Hepatocyte (in vitro differentiated cells): Measurements from ENCODE around the gene VPS26C. TPM values are rescaled to one million over a fixed set of nuclear protein-coding genes. Genes with fewer than 3 reads are reported as not detected.

ENCODE experiments used
- DNase-seq: peaks from one replicate; pipeline ENCODE4 v3.0.0-alpha.2; 2016; ENCODE audit warnings: low spot score
- H2AFZ ChIP-seq: fragments of 200-600 bp; sonication (generic); 2 replicates; pipeline ENCODE4 v1.6.0; 2016; ENCODE audit warnings: antibody characterized with exemption, mild to moderate bottlenecking
- H3K27ac ChIP-seq: fragments of 200-600 bp; sonication (generic); 2 replicates; pipeline ENCODE4 v1.5.1; 2016; ENCODE audit warnings: mild to moderate bottlenecking
- H3K27me3 ChIP-seq: fragments of 200-600 bp; sonication (generic); 2 replicates; pipeline ENCODE4 v1.6.1; 2016
- H3K36me3 ChIP-seq: fragments of 200-600 bp; sonication (generic); replicated peaks from 2 replicates; pipeline ENCODE4 v1.5.1; 2016; ENCODE audit warnings: low read depth; ENCODE audit not compliant: insufficient read depth
- H3K4me1 ChIP-seq: fragments of 200-600 bp; sonication (generic); 2 replicates; pipeline ENCODE4 v1.5.1; 2016; ENCODE audit warnings: mild to moderate bottlenecking, moderate library complexity; ENCODE audit not compliant: insufficient read depth
- H3K4me2 ChIP-seq: fragments of 200-600 bp; sonication (generic); 2 replicates; pipeline ENCODE4 v1.6.0; 2016
- H3K4me3 ChIP-seq: fragments of 200-600 bp; sonication (generic); 2 replicates; pipeline ENCODE4 v1.5.1; 2016; ENCODE audit warnings: mild to moderate bottlenecking
- H3K79me2 ChIP-seq: fragments of 200-600 bp; sonication (generic); 2 replicates; pipeline ENCODE4 v1.6.0; 2017; ENCODE audit warnings: mild to moderate bottlenecking
- H3K9me2 ChIP-seq: fragments of 200-600 bp; sonication (generic); replicated peaks from 2 replicates; pipeline ENCODE4 v1.6.0; 2017; ENCODE audit warnings: mild to moderate bottlenecking; ENCODE audit not compliant: insufficient read depth
- H3K9me3 ChIP-seq: fragments of 200-600 bp; sonication (generic); 2 replicates; pipeline ENCODE4 v1.5.1; 2016; ENCODE audit warnings: low read depth, mild to moderate bottlenecking
- H4K20me1 ChIP-seq: fragments of 200-600 bp; sonication (generic); 2 replicates; pipeline ENCODE4 v1.6.0; 2016; ENCODE audit warnings: mild to moderate bottlenecking; ENCODE audit not compliant: insufficient read depth, poor library complexity, severe bottlenecking
- EZH2 ChIP-seq: fragments of 200-600 bp; sonication (generic); IDR thresholded peaks from 2 replicates; pipeline ENCODE4 v1.6.1; 2016; ENCODE audit warnings: antibody characterized with exemption, mild to moderate bottlenecking, borderline replicate concordance
- EZH2phosphoT487 ChIP-seq: fragments of 200-600 bp; sonication (generic); IDR thresholded peaks from one replicate; pipeline ENCODE4 v1.6.1; 2018; ENCODE audit warnings: antibody characterized with exemption, mild to moderate bottlenecking, low read depth, moderate library complexity; ENCODE audit not compliant: unreplicated experiment, severe bottlenecking
- WGBS: methylation state at CpG from one replicate; pipeline ENCODE4 v1.1.6; 2016; ENCODE audit warnings: low lambda C conversion rate; ENCODE audit errors: missing lambda C conversion rate; 5-methylcytosine and 5-hydroxymethylcytosine counted together
- polyA plus RNA-seq: library from polyadenylated mRNA; unstranded; fragments of >200 nt; fragmentation: Nextera tagmentation; extraction: Ambion mirVana; gene quantifications from 2 replicates; pipeline ENCODE4 v1.2.1, GENCODE V29; 2016
- total RNA-seq: library from RNA; depleted of rRNA; stranded (reverse); fragments of >200 nt; gene quantifications from 2 replicates; pipeline ENCODE4 v1.2.3, GENCODE V29; 2014
- TF ChIP-seq, protein P1 (sequence below): fragments of 200-600 bp; sonication (generic); IDR thresholded peaks from 2 replicates; pipeline ENCODE4 v1.5.1; 2016; ENCODE audit warnings: antibody characterized with exemption, mild to moderate bottlenecking; ENCODE audit not compliant: poor library complexity

The VPS26C gene
- total and polyA plus RNA-seq, 2 experiments from 2014 or later: 43.7 to 74.5 TPM

GRCh38 chr21:37183749-37184148 is 83.4 kb downstream of the VPS26C start:
- H3K4me2 ChIP-seq: no peak overlapping the region
- H3K36me3 ChIP-seq: peaks cover 5% of the 10 kb centered on the region
- H3K4me1 ChIP-seq: no peaks in the 10 kb centered on the region
- peaks cover 37% of the 10 kb centered on the region for H3K79me2 ChIP-seq
- H3K27ac ChIP-seq: no peak overlapping the region
- no peaks in the 10 kb centered on the region for H3K9me2 ChIP-seq
- no peaks in the 10 kb centered on the region for H3K27me3 ChIP-seq
- 96% methylated on average over 3 of the region's 3 CpGs for WGBS
- H4K20me1 ChIP-seq: peaks cover 10% of the 10 kb centered on the region
- DNase-seq: no peak
- TF ChIP-seq, protein P1, sequence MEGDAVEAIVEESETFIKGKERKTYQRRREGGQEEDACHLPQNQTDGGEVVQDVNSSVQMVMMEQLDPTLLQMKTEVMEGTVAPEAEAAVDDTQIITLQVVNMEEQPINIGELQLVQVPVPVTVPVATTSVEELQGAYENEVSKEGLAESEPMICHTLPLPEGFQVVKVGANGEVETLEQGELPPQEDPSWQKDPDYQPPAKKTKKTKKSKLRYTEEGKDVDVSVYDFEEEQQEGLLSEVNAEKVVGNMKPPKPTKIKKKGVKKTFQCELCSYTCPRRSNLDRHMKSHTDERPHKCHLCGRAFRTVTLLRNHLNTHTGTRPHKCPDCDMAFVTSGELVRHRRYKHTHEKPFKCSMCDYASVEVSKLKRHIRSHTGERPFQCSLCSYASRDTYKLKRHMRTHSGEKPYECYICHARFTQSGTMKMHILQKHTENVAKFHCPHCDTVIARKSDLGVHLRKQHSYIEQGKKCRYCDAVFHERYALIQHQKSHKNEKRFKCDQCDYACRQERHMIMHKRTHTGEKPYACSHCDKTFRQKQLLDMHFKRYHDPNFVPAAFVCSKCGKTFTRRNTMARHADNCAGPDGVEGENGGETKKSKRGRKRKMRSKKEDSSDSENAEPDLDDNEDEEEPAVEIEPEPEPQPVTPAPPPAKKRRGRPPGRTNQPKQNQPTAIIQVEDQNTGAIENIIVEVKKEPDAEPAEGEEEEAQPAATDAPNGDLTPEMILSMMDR: no peak
- TF ChIP-seq EZH2: no peak
- no peak for TF ChIP-seq EZH2phosphoT487
- H3K9me3 ChIP-seq: no peaks in the 10 kb centered on the region
- H3K4me3 ChIP-seq: no peak overlapping the region
- H2AFZ ChIP-seq: no peak overlapping the region

DNA sequence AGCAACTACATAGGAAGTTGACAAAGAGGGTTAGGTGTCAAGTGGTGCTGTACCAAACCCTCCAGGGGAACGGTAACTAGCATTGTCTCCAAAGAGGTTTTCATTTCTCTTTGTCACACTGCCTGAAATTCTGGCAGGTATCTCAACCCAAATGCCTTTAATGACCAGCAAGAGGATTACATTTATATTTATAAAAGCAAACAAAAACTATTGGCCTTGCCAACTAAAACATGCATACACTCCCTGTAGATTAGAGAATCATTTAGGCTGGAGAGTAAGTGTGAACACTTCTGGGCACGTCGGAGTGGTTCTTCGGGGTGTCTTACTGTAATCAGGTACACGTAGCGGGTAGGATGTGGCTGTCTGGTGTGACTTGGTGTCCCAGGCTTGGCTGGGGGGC is 84.9 kb downstream of the VPS26C start:
- WGBS: 98% methylated on average over 6 of the region's 6 CpGs
- Histone ChIP-seq H2AFZ (no peak overlapping the region), H4K20me1 (peaks cover 14% of the 10 kb centered on the region), H3K9me3 (no peaks in the 10 kb centered on the region), H3K4me3 (no peak overlapping the region), H3K27ac (no peak overlapping the region), H3K4me1 (no peaks in the 10 kb centered on the region), H3K4me2 (no peak overlapping the region), H3K27me3 (no peaks in the 10 kb centered on the region), H3K36me3 (peaks cover 5% of the 10 kb centered on the region), H3K79me2 (peaks cover 47% of the 10 kb centered on the region), H3K9me2 (no peaks in the 10 kb centered on the region)
- DNase-seq: no peak
- TF ChIP-seq EZH2phosphoT487: no peak
- TF ChIP-seq, protein P1: no peak
- no peak for TF ChIP-seq EZH2

DNA sequence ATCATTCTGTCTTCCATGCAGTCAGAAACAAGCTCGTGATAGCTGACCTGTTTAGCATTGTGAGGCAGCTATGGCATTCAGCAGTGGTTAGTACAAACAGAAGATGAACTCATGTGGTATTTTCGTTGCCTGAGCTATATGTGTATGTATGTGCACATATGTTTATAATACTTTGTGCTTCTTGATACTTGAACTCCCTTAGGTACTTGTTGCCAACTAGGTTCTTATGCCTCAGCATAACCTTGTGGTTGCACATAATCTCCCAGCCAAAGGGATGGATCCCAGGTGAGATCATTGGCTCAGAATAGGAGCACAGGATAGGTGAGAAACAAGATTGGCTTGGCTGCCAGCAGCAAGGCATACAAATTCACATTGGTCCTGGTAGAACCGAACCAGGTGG is 86.1 kb downstream of the VPS26C start:
- Histone ChIP-seq H3K27ac (no peak overlapping the region), H4K20me1 (peaks cover 14% of the 10 kb centered on the region), H3K79me2 (peaks cover 53% of the 10 kb centered on the region), H3K36me3 (peaks cover 5% of the 10 kb centered on the region), H3K27me3 (no peaks in the 10 kb centered on the region), H3K9me2 (no peaks in the 10 kb centered on the region), H3K4me2 (no peak overlapping the region), H3K9me3 (no peaks in the 10 kb centered on the region), H2AFZ (no peak overlapping the region), H3K4me1 (no peaks in the 10 kb centered on the region), H3K4me3 (no peak overlapping the region)
- TF ChIP-seq EZH2 (no peak), EZH2phosphoT487 (no peak)
- TF ChIP-seq, protein P1: no peak
- WGBS: 90% methylated on average over 3 of the region's 3 CpGs
- DNase-seq: no peak

DNA sequence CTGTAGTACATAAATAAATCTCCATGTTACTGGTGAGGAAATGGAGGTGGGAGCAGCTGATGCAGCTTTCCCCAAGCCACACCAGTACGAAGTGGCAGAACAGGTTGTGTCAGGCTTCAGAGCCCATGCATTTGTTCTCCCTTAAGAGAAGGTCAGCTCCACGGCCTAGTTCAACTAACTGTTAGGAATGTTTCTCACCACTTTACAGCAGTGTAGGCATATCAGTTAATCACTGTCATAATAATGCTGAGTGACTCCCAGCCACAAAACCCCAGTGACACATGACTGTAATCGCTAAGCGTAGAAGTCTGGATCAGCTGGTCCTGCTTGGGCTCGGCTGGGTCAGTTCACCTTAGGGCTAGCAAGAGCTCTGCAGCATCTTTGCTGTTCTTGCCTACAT is 90.4 kb downstream of the VPS26C start:
- H3K36me3 ChIP-seq: peaks cover 5% of the 10 kb centered on the region
- no peak overlapping the region for H3K4me3 ChIP-seq
- no peak overlapping the region for H3K27ac ChIP-seq
- H3K4me2 ChIP-seq: no peak overlapping the region
- H3K4me1 ChIP-seq: no peaks in the 10 kb centered on the region
- H3K9me2 ChIP-seq: no peaks in the 10 kb centered on the region
- no peaks in the 10 kb centered on the region for H3K9me3 ChIP-seq
- no peak for TF ChIP-seq EZH2phosphoT487
- TF ChIP-seq, protein P1: no peak
- no peak for TF ChIP-seq EZH2
- H2AFZ ChIP-seq: no peak overlapping the region
- WGBS: 80% methylated on average over 5 of the region's 5 CpGs
- H3K27me3 ChIP-seq: no peaks in the 10 kb centered on the region
- DNase-seq: no peak
- H3K79me2 ChIP-seq: peaks cover 46% of the 10 kb centered on the region
- peaks cover 12% of the 10 kb centered on the region for H4K20me1 ChIP-seq
